ENCODE measurements around the gene PYGO1. TPM values are rescaled to one million over a fixed set of nuclear protein-coding genes. Genes with fewer than 3 reads are reported as not detected.
"Not testable (repeated sequence)": the region's sequence is repeated elsewhere in the genome, so short reads cannot be mapped to it uniquely, and the experiment has no call there.

Gene PYGO1
- total and polyA plus RNA-seq, 2 of the 4 experiments (the other 2 are of a cell fraction) = 3.0 to 6.6 TPM

DNA sequence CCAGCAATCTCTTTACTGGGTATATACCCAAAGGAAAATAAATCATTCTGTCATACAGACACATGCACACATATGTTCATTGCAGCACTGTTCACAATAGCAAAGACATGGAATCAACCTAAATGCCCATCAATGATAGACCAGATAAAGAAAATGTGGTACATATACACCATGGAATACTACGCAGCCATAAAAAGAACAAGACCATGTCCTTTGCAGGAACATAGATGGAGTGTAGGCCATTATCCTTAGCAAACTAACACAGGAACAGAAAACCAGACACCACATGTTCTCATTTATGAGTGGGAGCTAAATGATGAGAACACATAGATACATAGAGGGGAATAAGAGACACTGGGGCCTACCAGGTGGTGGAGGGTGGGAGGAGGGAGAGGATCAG is 4.9 kb upstream of the PYGO1 start:
- WGBS, 2 experiments (ENCODE audit: extremely low coverage in 2 of 2, insufficient read length in 1 of 2) = no CpG with 5 or more reads among the region's 1 CpG
- intact Hi-C loops (cut with micrococcal nuclease); H4K20me1 ChIP-seq (ENCODE audit: insufficient read depth, low read length); H3K27ac ChIP-seq (ENCODE audit: insufficient read depth, low read length); BruUV-seq (replicated peaks); H4K8ac ChIP-seq (ENCODE audit: low read depth in 2 of 2, low read length in 2 of 2); H2BK15ac ChIP-seq (ENCODE audit: low read depth, low read length); H3K18ac ChIP-seq (ENCODE audit: low read depth, low read length); H3K14ac ChIP-seq (replicated peaks; ENCODE audit: low read depth, low read length); H2BK20ac ChIP-seq (ENCODE audit: low read depth, low read length); POLR2A ChIA-PET (ENCODE audit: unreplicated experiment); dilution Hi-C loops (cut with HindIII; ENCODE audit: low sequenced_read_pairs, unreplicated experiment); H3K36me3 ChIP-seq (ENCODE audit: control insufficient read depth, insufficient read depth, low read length); ATAC-seq (ENCODE audit: low read depth); H4K5ac ChIP-seq (ENCODE audit: low read depth, low read length); H2BK120ac ChIP-seq (ENCODE audit: low read depth, low read length); DNase-seq; H3K9me1 ChIP-seq (ENCODE audit: insufficient read depth, low read length); H3K4me3 ChIP-seq (ENCODE audit: insufficient read depth, low read depth, low read length); H3K9me3 ChIP-seq (ENCODE audit: control insufficient read depth, insufficient read depth, low read length); H3K4ac ChIP-seq (ENCODE audit: low read depth, low read length); H3K4me1 ChIP-seq (ENCODE audit: control insufficient read depth, insufficient read depth, low read length); H3K56ac ChIP-seq (ENCODE audit: extremely low read depth, insufficient read depth, low read length); CTCF ChIA-PET; in situ Hi-C loops (cut with MboI; ENCODE audit: low sequenced_read_pairs); H3K4me2 ChIP-seq (ENCODE audit: low read depth, low read length); H3K9ac ChIP-seq (ENCODE audit: low read depth, low read length); H3K23ac ChIP-seq (ENCODE audit: low read depth, low read length); H3K79me1 ChIP-seq (ENCODE audit: low read depth in 1 of 2, low read length in 2 of 2); H2AFZ ChIP-seq (replicated peaks; ENCODE audit: low read length, poor library complexity); H2AK9ac ChIP-seq (replicated peaks; ENCODE audit: low read depth, low read length, poor library complexity); H4K91ac ChIP-seq (ENCODE audit: insufficient read depth, low read depth, low read length); H2AK5ac ChIP-seq (ENCODE audit: low read depth, low read length); H3K27me3 ChIP-seq (ENCODE audit: control insufficient read depth, insufficient read depth, low read length); H2BK5ac ChIP-seq (ENCODE audit: low read depth, low read length, poor library complexity, severe bottlenecking): not testable (repeated sequence)

All from IMR-90 (cell line).